ENCODE data around the gene IL16. TPM values are rescaled to one million over a fixed set of nuclear protein-coding genes. Genes with fewer than 3 reads are reported as not detected.

Gene IL16
- total RNA-seq, 2 experiments from 2014 or later, result 76.0 to 81.3 TPM

DNA sequence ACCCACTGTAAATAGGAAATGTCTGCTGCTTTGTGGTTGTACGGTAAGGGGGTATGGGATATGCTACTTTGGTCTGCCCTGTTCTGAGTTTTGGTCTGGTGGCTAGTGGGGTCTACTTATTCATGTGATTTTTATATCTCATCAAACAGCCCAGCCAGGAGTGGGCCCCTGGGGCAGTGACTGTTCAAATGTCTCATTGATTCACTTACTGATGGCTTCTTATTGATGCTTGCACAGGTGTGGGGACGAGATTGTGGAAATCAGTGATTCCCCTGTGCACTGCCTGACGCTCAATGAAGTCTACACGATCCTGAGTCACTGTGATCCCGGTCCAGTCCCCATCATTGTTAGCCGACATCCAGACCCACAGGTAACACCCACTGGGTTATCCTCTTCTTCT lies 88.8 kb downstream of the IL16 start:
- ChIA-PET CTCF (ENCODE audit: unreplicated experiment) (interaction anchor here (0.5 kb wide), 1 partner anchor 65 kb away, joined by 3 read pairs; no protein-coding TSS in a partner anchor), POLR2A (interaction anchor here (2.0 kb wide), 1 partner anchor 10 kb away, joined by 15 read pairs; no protein-coding TSS in a partner anchor)
- TF ChIP-seq, protein P1, sequence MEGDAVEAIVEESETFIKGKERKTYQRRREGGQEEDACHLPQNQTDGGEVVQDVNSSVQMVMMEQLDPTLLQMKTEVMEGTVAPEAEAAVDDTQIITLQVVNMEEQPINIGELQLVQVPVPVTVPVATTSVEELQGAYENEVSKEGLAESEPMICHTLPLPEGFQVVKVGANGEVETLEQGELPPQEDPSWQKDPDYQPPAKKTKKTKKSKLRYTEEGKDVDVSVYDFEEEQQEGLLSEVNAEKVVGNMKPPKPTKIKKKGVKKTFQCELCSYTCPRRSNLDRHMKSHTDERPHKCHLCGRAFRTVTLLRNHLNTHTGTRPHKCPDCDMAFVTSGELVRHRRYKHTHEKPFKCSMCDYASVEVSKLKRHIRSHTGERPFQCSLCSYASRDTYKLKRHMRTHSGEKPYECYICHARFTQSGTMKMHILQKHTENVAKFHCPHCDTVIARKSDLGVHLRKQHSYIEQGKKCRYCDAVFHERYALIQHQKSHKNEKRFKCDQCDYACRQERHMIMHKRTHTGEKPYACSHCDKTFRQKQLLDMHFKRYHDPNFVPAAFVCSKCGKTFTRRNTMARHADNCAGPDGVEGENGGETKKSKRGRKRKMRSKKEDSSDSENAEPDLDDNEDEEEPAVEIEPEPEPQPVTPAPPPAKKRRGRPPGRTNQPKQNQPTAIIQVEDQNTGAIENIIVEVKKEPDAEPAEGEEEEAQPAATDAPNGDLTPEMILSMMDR (conservative IDR thresholded peaks at IDR 0.05; ENCODE audit: low read length), result no peak
- no peak for TF ChIP-seq EZH2phosphoT487 (IDR thresholded peaks at IDR 0.05; ENCODE audit: borderline replicate concordance, low read depth, low read length)
- Histone ChIP-seq H3K36me3 (ENCODE audit: insufficient read depth, low read length) (no peaks in the 10 kb centered on the region), H3K9me2 (ENCODE audit: insufficient read depth, low read length) (no peaks in the 10 kb centered on the region), H3K27ac (ENCODE audit: low read depth, low read length, poor library complexity, severe bottlenecking) (peak overlapping the region; percentile 68), H2AFZ (ENCODE audit: low read length) (peak overlapping the region; percentile 69; the same call in 1 of the 2 replicates), H3K4me1 (ENCODE audit: insufficient read depth, low read length, poor library complexity, severe bottlenecking) (peaks cover 50% of the 10 kb centered on the region), H3K9me3 (ENCODE audit: low read length) (no peaks in the 10 kb centered on the region), H3K4me3 (ENCODE audit: low read depth, low read length, poor library complexity, severe bottlenecking) (peak overlapping the region; percentile 29), H3K79me2 (ENCODE audit: insufficient read depth, low read depth, low read length) (no peaks in the 10 kb centered on the region), H4K20me1 (ENCODE audit: insufficient read depth, low read length) (no peaks in the 10 kb centered on the region), H3K4me2 (ENCODE audit: low read length) (peak overlapping the region; percentile 66)
- intact Hi-C loops (cut with micrococcal nuclease; ENCODE audit: unreplicated experiment), result no loop called here
- DNase-seq (ENCODE audit: low spot score), result no peak
- no TSS peak for BruUV-seq (replicated peaks)

DNA sequence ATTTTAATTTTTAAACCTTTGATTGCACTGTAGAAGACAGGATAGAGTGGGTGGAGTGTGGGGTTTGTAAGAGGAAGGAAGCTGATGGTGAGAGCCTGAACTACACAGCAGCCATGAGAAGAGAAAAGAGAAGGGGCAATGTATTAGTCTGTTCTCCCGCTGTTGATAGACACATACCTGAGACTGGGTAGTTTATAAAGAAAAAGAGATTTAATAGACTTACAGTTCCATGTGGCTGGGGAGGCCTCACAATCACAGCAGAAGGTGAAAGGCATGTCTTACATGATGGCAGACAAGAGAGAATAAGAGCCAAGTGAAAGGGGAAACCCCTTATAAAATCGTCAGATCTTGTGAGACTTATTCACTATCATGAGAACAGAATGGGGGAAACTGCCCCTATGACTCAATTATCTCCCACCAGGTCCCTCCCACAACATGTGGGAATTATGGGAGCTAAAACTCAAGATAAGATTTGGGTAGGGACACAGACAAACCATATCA lies 90.0 kb downstream of the IL16 start:
- H3K4me2 ChIP-seq (ENCODE audit: low read length), result peak overlapping the region; percentile 66
- TF ChIP-seq, protein P1 (conservative IDR thresholded peaks at IDR 0.05; ENCODE audit: low read length), result no peak
- no peak for TF ChIP-seq EZH2phosphoT487 (IDR thresholded peaks at IDR 0.05; ENCODE audit: borderline replicate concordance, low read depth, low read length)
- H3K9me3 ChIP-seq (ENCODE audit: low read length), result no peaks in the 10 kb centered on the region

DNA sequence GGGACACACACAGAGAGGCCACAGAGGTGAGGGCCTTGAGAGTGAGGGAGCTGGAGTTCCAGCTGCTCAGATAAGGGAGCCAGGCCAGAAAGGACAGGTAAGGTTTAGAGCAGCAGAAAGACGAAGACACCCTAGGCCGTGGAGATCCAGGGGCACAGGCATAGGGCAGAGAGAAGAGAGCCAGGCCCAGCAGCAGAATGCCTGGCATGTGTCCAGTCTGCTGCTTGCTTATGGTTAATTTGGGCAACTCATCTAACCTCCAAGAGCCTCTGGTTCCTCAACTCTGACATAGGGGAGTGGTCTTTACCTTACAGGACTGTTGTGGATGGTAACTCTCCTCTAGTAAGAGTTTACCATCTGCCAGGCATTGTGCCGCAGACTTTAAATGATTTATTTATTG lies 91.4 kb downstream of the IL16 start:
- no peaks in the 10 kb centered on the region for H3K79me2 ChIP-seq (ENCODE audit: insufficient read depth, low read depth, low read length)
- no TSS peak for BruUV-seq (replicated peaks)
- no peak overlapping the region for H3K4me2 ChIP-seq (ENCODE audit: low read length)
- no peaks in the 10 kb centered on the region for H4K20me1 ChIP-seq (ENCODE audit: insufficient read depth, low read length)
- CTCF ChIA-PET (ENCODE audit: unreplicated experiment), result no interaction called here
- POLR2A ChIA-PET, result interaction anchor here (2.1 kb wide), 1 partner anchor 48 kb away, joined by 4 read pairs; no protein-coding TSS in a partner anchor
- H3K9me2 ChIP-seq (ENCODE audit: insufficient read depth, low read length), result no peaks in the 10 kb centered on the region
- intact Hi-C loops (cut with micrococcal nuclease; ENCODE audit: unreplicated experiment), result no loop called here
- no peak overlapping the region for H3K4me3 ChIP-seq (ENCODE audit: low read depth, low read length, poor library complexity, severe bottlenecking)
- no peak for TF ChIP-seq EZH2phosphoT487 (IDR thresholded peaks at IDR 0.05; ENCODE audit: borderline replicate concordance, low read depth, low read length)
- TF ChIP-seq, protein P1 (conservative IDR thresholded peaks at IDR 0.05; ENCODE audit: low read length), result no peak
- no peak overlapping the region for H2AFZ ChIP-seq (ENCODE audit: low read length)
- peaks cover 76% of the 10 kb centered on the region for H3K4me1 ChIP-seq (ENCODE audit: insufficient read depth, low read length, poor library complexity, severe bottlenecking)
- H3K36me3 ChIP-seq (ENCODE audit: insufficient read depth, low read length), result no peaks in the 10 kb centered on the region
- DNase-seq (ENCODE audit: low spot score), result no peak
- no peaks in the 10 kb centered on the region for H3K9me3 ChIP-seq (ENCODE audit: low read length)
- H3K27ac ChIP-seq (ENCODE audit: low read depth, low read length, poor library complexity, severe bottlenecking), result no peak overlapping the region

More for the DNA sequence above, 90.0 kb downstream of the IL16 start:
- ChIA-PET POLR2A (interaction anchor here (0.9 to 2.1 kb wide), 4 partner anchors 9 to 49 kb away, joined by 3 to 15 read pairs (median 4); no protein-coding TSS in a partner anchor), CTCF (ENCODE audit: unreplicated experiment) (interaction anchor here (0.7 kb wide), 1 partner anchor 10 kb away, joined by 3 read pairs; no protein-coding TSS in a partner anchor)
- DNase-seq (ENCODE audit: low spot score), result no peak
- Histone ChIP-seq H3K36me3 (ENCODE audit: insufficient read depth, low read length) (no peaks in the 10 kb centered on the region), H3K27ac (ENCODE audit: low read depth, low read length, poor library complexity, severe bottlenecking) (peak overlapping the region; percentile 68), H3K4me3 (ENCODE audit: low read depth, low read length, poor library complexity, severe bottlenecking) (no peak overlapping the region), H4K20me1 (ENCODE audit: insufficient read depth, low read length) (no peaks in the 10 kb centered on the region), H3K79me2 (ENCODE audit: insufficient read depth, low read depth, low read length) (no peaks in the 10 kb centered on the region), H2AFZ (ENCODE audit: low read length) (peak overlapping the region; percentile 69), H3K9me2 (ENCODE audit: insufficient read depth, low read length) (no peaks in the 10 kb centered on the region), H3K4me1 (ENCODE audit: insufficient read depth, low read length, poor library complexity, severe bottlenecking) (peaks cover 62% of the 10 kb centered on the region)
- BruUV-seq (replicated peaks), result no TSS peak
- intact Hi-C loops (cut with micrococcal nuclease; ENCODE audit: unreplicated experiment), result no loop called here

Data from OCI-LY7 (cell line).